Measurements from ENCODE around the gene DKC1.

GRCh38 chrX:154721155-154721554 lies 41.5 kb upstream of the DKC1 start:
- TF ChIP-seq CTCF (IDR thresholded peaks at IDR 0.05) (no peak), POLR2A (IDR thresholded peaks at IDR 0.05) (no peak)

Measured in Peyer's patch (tissue), 4 donors.